Measurements from ENCODE around the gene RAB36. TPM values are rescaled to one million over a fixed set of nuclear protein-coding genes. Genes with fewer than 3 reads are reported as not detected.

RAB36 gene
- total and polyA plus RNA-seq, 9 of the 15 experiments (the other 6 are each of a cell fraction or from before 2014, with no cell fraction given) = 0.04 to 0.50 (median 0.08) TPM; not detected in 3

DNA sequence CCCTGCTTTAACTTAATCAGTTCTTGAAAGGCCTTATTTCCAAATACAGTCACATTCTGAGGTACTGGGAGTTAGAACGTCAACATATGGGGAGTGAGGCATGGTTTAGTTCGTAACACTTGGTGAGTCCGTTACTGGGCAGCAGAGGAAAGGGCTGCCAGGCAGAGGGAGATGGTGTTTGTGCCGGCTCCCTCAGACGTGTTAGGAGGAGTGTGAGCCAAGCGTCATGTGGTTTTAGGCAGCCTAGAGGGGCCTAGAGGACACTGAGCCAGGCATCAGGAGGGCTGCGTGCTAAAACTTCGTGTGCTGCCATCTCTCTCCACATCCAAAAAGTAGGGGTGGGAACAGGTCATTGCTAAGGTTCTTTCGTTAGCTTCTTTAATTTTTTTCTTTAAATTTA lies 45.2 kb downstream of the RAB36 start:
- FAIRE-seq (no peak), ATAC-seq (no peak), DNase-seq (ENCODE audit: extremely low read depth in 1 of 4, low spot score in 3 of 4) (no peak)
- no peak overlapping the region for H3K27ac ChIP-seq (ENCODE audit: extremely low read depth, low read depth, low read length)
- in situ Hi-C loops (cut with MboI) = no loop called here
- H3K79me2 ChIP-seq (ENCODE audit: control insufficient read depth, insufficient read depth, low read length) = peaks cover 92% of the 10 kb centered on the region
- H3K9me1 ChIP-seq (ENCODE audit: control insufficient read depth, insufficient read depth, low read length) = peaks cover 35% of the 10 kb centered on the region
- H2AFZ ChIP-seq (ENCODE audit: low read depth, low read length) = no peak overlapping the region
- intact Hi-C loops (cut with micrococcal nuclease) = no loop called here
- H4K20me1 ChIP-seq (replicated peaks; ENCODE audit: control insufficient read depth, insufficient read depth, low read length) = peaks cover 56% of the 10 kb centered on the region
- WGBS (ENCODE audit: insufficient coverage, low coverage, missing lambda C conversion rate) = 90% methylated on average over 9 of the region's 9 CpGs
- peaks cover 68% of the 10 kb centered on the region for H3K36me3 ChIP-seq (ENCODE audit: control insufficient read depth, insufficient read depth, low read length)
- H3K4me2 ChIP-seq (ENCODE audit: insufficient read depth, low read length) = no peak overlapping the region
- no peaks in the 10 kb centered on the region for H3K9me3 ChIP-seq (replicated peaks; ENCODE audit: control insufficient read depth, insufficient read depth, low read depth, low read length)
- ChIA-PET CTCF (ENCODE audit: low intra/inter-chr PET ratio) (no interaction called here), POLR2A (interaction anchor here (0.6 to 86.5 kb wide), 5 partner anchors 4 to 588 kb away, joined by 3 to 3476 read pairs (median 6); partner anchors contain the start of genes BCR and RAB36)
- no TSS peak for BruUV-seq (replicated peaks)
- no peak for TF ChIP-seq RBM34 (IDR thresholded peaks at IDR 0.05; ENCODE audit: borderline replicate concordance, insufficient read depth, low read length)
- TF ChIP-seq, protein P1, sequence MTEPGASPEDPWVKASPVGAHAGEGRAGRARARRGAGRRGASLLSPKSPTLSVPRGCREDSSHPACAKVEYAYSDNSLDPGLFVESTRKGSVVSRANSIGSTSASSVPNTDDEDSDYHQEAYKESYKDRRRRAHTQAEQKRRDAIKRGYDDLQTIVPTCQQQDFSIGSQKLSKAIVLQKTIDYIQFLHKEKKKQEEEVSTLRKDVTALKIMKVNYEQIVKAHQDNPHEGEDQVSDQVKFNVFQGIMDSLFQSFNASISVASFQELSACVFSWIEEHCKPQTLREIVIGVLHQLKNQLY (CRISPR knock-in tag; conservative IDR thresholded peaks at IDR 0.05) = 0 out of 4 replicates have a peak, but pooled peaks of 1 of the 2 experiments have one; percentile 55
- peak overlapping the region in 1 of 2 experiments; percentile 46; a peak in 2 of 4 replicates for H3K9ac ChIP-seq (ENCODE audit: insufficient read depth in 1 of 2, low read depth in 2 of 2, low read length in 2 of 2)
- peaks cover 18 to 23% of the 10 kb centered on the region in 2 experiments; a peak in 4 of 5 replicates for H3K4me1 ChIP-seq (replicated peaks in 1 of 2; ENCODE audit: control insufficient read depth in 2 of 2, insufficient read depth in 2 of 2, low read length in 2 of 2)
- H3K27me3 ChIP-seq (ENCODE audit: control insufficient read depth in 2 of 2, insufficient read depth in 2 of 2, low read length in 2 of 2) = no peaks in the 10 kb centered on the region
- H3K4me3 ChIP-seq = no peak overlapping the region

DNA sequence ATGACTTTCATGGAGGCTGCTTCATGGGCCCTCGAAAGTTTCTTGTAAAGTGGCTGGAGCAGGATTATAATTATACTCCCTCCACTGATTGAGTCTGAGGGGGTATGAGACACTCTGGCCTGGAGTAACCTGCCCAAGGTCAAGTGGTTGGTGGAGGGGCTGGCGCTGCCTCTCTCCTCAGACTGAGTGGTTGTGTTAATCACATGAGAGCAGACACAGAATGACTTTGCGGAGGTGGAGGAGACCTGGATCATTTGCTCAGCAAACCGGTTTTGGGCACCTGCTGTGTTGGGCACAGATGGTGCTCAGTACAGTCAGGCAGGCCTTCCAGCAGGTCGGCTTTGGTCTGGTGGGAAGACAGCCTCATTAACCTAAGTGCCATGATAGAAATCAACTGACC lies 46.9 kb downstream of the RAB36 start:
- whole genome bisulfite sequencing (ENCODE audit: insufficient coverage, low coverage, missing lambda C conversion rate) = 55% methylated on average over 5 of the region's 5 CpGs
- ChIA-PET POLR2A (interaction anchor here (0.6 to 86.5 kb wide), 6 partner anchors 6 to 90 kb away, joined by 3 to 3476 read pairs (median 6); partner anchors contain the start of genes BCR and RAB36), CTCF (ENCODE audit: low intra/inter-chr PET ratio) (interaction anchor here (0.6 kb wide), 1 partner anchor 20 kb away, joined by 3 read pairs; no protein-coding TSS in a partner anchor)
- H3K9ac ChIP-seq (ENCODE audit: insufficient read depth in 1 of 2, low read depth in 2 of 2, low read length in 2 of 2) = peak overlapping the region in 1 of 2 experiments; percentile 63; a peak in 2 of 4 replicates
- ATAC-seq = peak; percentile 12
- H3K9me1 ChIP-seq (ENCODE audit: control insufficient read depth, insufficient read depth, low read length) = peaks cover 42% of the 10 kb centered on the region
- no peak overlapping the region for H3K4me3 ChIP-seq
- peaks cover 90% of the 10 kb centered on the region for H3K79me2 ChIP-seq (ENCODE audit: control insufficient read depth, insufficient read depth, low read length)
- no peak for FAIRE-seq
- no peak overlapping the region for H3K27ac ChIP-seq (ENCODE audit: extremely low read depth, low read depth, low read length)
- peaks cover 70% of the 10 kb centered on the region for H3K36me3 ChIP-seq (ENCODE audit: control insufficient read depth, insufficient read depth, low read length)
- peaks cover 14 to 17% of the 10 kb centered on the region in 2 experiments; a peak in 3 of 5 replicates for H3K4me1 ChIP-seq (replicated peaks in 1 of 2; ENCODE audit: control insufficient read depth in 2 of 2, insufficient read depth in 2 of 2, low read length in 2 of 2)
- peak in 1 of 4 experiments; percentile 60 for DNase-seq (ENCODE audit: extremely low read depth in 1 of 4, low spot score in 3 of 4)
- H3K9me3 ChIP-seq (replicated peaks; ENCODE audit: control insufficient read depth, insufficient read depth, low read depth, low read length) = no peaks in the 10 kb centered on the region
- no peak overlapping the region for H2AFZ ChIP-seq (ENCODE audit: low read depth, low read length)
- BruUV-seq (replicated peaks) = no TSS peak
- intact Hi-C loops (cut with micrococcal nuclease) = no loop called here
- in situ Hi-C loops (cut with MboI) = no loop called here
- no peak overlapping the region for H3K4me2 ChIP-seq (ENCODE audit: insufficient read depth, low read length)
- H4K20me1 ChIP-seq (replicated peaks; ENCODE audit: control insufficient read depth, insufficient read depth, low read length) = peaks cover 61% of the 10 kb centered on the region
- TF ChIP-seq TAF1 (IDR thresholded peaks at IDR 0.05; ENCODE audit: control insufficient read depth, extremely low read depth, insufficient read depth, low read length, severe bottlenecking) = no peak
- TF ChIP-seq, protein P1 (CRISPR knock-in tag; conservative IDR thresholded peaks at IDR 0.05) = peak in 1 of 2 experiments; percentile 5; a peak in 1 of 4 replicates
- H3K27me3 ChIP-seq (ENCODE audit: control insufficient read depth in 2 of 2, insufficient read depth in 2 of 2, low read length in 2 of 2) = no peaks in the 10 kb centered on the region

Data from K562 (cell line).